HepG2 (cell line): Measurements from ENCODE around the gene PRRT2. TPM values are rescaled to one million over a fixed set of nuclear protein-coding genes. Genes with fewer than 3 reads are reported as not detected.

ENCODE experiments used
- ATAC-seq: fragments of 200-7000 bp; cut with Tn5 transposase; 3 replicates; pipeline ENCODE4 v1.9.1; 2020; ENCODE audit warnings: mild to moderate bottlenecking, moderate library complexity
- BruUV-seq: library from RNA; stranded (reverse); fragments of 400-500 nt; replicated peaks from 2 replicates; lab custom pipeline; 2021; lab: Mats Ljungman, UMichigan
- CTCF ChIA-PET: fragments of 300-600 bp; formaldehyde crosslinking; extraction: SDS; loops from one replicate; lab custom pipeline; 2021; ENCODE audit warnings: low total read pairs, inconsistent platforms, low intra/inter-chr PET ratio; lab: Yijun Ruan, JAX
- POLR2A ChIA-PET: fragments of 350-600 bp; sonication (Branson Sonifier 250); formaldehyde crosslinking; loops from one replicate; lab custom pipeline; 2020; ENCODE audit warnings: antibody characterized with exemption, inconsistent platforms; lab: Yijun Ruan, JAX
- DNase-seq: peaks from one replicate; pipeline ENCODE4 v3.0.0-alpha.2; 2015; ENCODE audit warnings: low spot score
- FAIRE-seq: peaks from 3 replicates; lab custom pipeline; 2011; peaks lifted over from hg19 to GRCh38; lab: Jason Lieb, UNC
- H2AFZ ChIP-seq: one replicate; pipeline ENCODE4 v1.6.1; 2011; ENCODE audit warnings: low read length, inconsistent platforms
- H3K27ac ChIP-seq: fragments of 300-600 bp; 3 replicates; pipeline ENCODE4 v1.8.0; 2011; ENCODE audit warnings: mixed run types, mild to moderate bottlenecking, mixed read lengths, low read length, inconsistent platforms; ENCODE audit not compliant: insufficient read depth; ENCODE audit errors: extremely low read length
- H3K27me3 ChIP-seq, 2 experiments: fragments of 200-600 bp in 1 of 2; 2 replicates in 1 of 2; 3 replicates in 1 of 2; pipeline versions ENCODE4 v1.6.0 to v1.8.0; 2011; ENCODE audit warnings: low read length in 2 of 2, mild to moderate bottlenecking in 2 of 2, moderate library complexity in 2 of 2, inconsistent platforms in 1 of 2; ENCODE audit not compliant: insufficient read depth in 2 of 2, control insufficient read depth in 1 of 2
- H3K36me3 ChIP-seq, 2 experiments: fragments of 200-600 bp in 1 of 2; replicated peaks in 1 of 2; 2 replicates in 1 of 2; 3 replicates in 1 of 2; pipeline versions ENCODE4 v1.5.1 to v1.8.0; 2011; ENCODE audit warnings: low read length in 2 of 2, inconsistent platforms in 1 of 2; ENCODE audit not compliant: insufficient read depth in 2 of 2, control insufficient read depth in 1 of 2
- H3K4me1 ChIP-seq: 2 replicates; pipeline ENCODE4 v1.5.1; 2012; ENCODE audit warnings: low read length, inconsistent platforms; ENCODE audit not compliant: insufficient read depth
- H3K4me2 ChIP-seq: 2 replicates; pipeline ENCODE4 v1.6.0; 2011; ENCODE audit warnings: low read depth, low read length, inconsistent platforms
- H3K4me3 ChIP-seq, 3 experiments: fragments of 200-600 bp in 1 of 3; sonication (generic), shearing (Covaris generic) in 1 of 3; replicated peaks in 1 of 3; 2 replicates each; pipeline ENCODE4 v1.5.1; 2011 to 2016; ENCODE audit warnings: low read length in 3 of 3, inconsistent platforms in 2 of 3, low read depth in 2 of 3, mild to moderate bottlenecking in 2 of 3, control low read depth in 1 of 3, mixed read lengths in 1 of 3; ENCODE audit not compliant: insufficient read depth in 1 of 3
- H3K79me2 ChIP-seq: one replicate; pipeline ENCODE4 v1.6.1; 2011; ENCODE audit warnings: low read length, inconsistent platforms; ENCODE audit not compliant: insufficient read depth
- H3K9ac ChIP-seq: 2 replicates; pipeline ENCODE4 v1.6.0; 2011; ENCODE audit warnings: mild to moderate bottlenecking, low read depth, low read length, inconsistent platforms; ENCODE audit not compliant: insufficient read depth
- H3K9me3 ChIP-seq: 2 replicates; pipeline ENCODE4 v1.5.1; 2012; ENCODE audit warnings: mild to moderate bottlenecking, low read length
- H4K20me1 ChIP-seq: 2 replicates; pipeline ENCODE4 v1.6.0; 2011; ENCODE audit warnings: inconsistent platforms, mild to moderate bottlenecking, low read length, moderate library complexity; ENCODE audit not compliant: insufficient read depth
- DNMT1 ChIP-seq: sonication (generic); formaldehyde crosslinking; IDR thresholded peaks from 2 replicates; pipeline ENCODE4 v1.5.1; 2020; ENCODE audit warnings: mild to moderate bottlenecking, missing genetic modification reagents
- ELF1 ChIP-seq: sonication (generic); formaldehyde crosslinking; IDR thresholded peaks from 2 replicates; pipeline ENCODE4 v1.4.0; 2020; ENCODE audit warnings: missing genetic modification reagents
- FOXJ3 ChIP-seq: sonication (generic); formaldehyde crosslinking; IDR thresholded peaks from 2 replicates; pipeline ENCODE4 v1.4.0; 2020; ENCODE audit warnings: missing genetic modification reagents, mild to moderate bottlenecking, borderline replicate concordance
- IRF9 ChIP-seq: sonication (generic); formaldehyde crosslinking; IDR thresholded peaks from 2 replicates; pipeline ENCODE4 v1.8.0; 2022; ENCODE audit warnings: missing genetic modification reagents, mild to moderate bottlenecking, borderline replicate concordance
- NCOA5 ChIP-seq: sonication (generic); formaldehyde crosslinking; IDR thresholded peaks from 2 replicates; pipeline ENCODE4 v1.4.0; 2020; ENCODE audit warnings: missing genetic modification reagents
- NRL ChIP-seq: sonication (generic); formaldehyde crosslinking; IDR thresholded peaks from 2 replicates; pipeline ENCODE4 v1.5.0; 2020; ENCODE audit warnings: missing genetic modification reagents, mild to moderate bottlenecking, moderate library complexity, borderline replicate concordance
- PAWR ChIP-seq: sonication (generic); formaldehyde crosslinking; IDR thresholded peaks from 2 replicates; pipeline ENCODE4 v1.4.0; 2020; ENCODE audit warnings: missing genetic modification reagents, mild to moderate bottlenecking, borderline replicate concordance
- WIZ ChIP-seq: sonication (generic); formaldehyde crosslinking; IDR thresholded peaks from 2 replicates; pipeline ENCODE4 v1.5.1; 2020; ENCODE audit warnings: mild to moderate bottlenecking, missing genetic modification reagents
- ZFY ChIP-seq: sonication (generic); formaldehyde crosslinking; IDR thresholded peaks from 2 replicates; pipeline ENCODE4 v1.4.0; 2020; ENCODE audit warnings: missing genetic modification reagents
- ZNF737 ChIP-seq: sonication (generic); formaldehyde crosslinking; IDR thresholded peaks from 2 replicates; pipeline ENCODE4 v1.5.0; 2020; ENCODE audit warnings: missing genetic modification reagents, mild to moderate bottlenecking, borderline replicate concordance
- ZSCAN29 ChIP-seq: sonication (generic); formaldehyde crosslinking; conservative IDR thresholded peaks from 2 replicates; pipeline ENCODE4 v1.4.0; 2020; ENCODE audit warnings: mild to moderate bottlenecking, missing genetic modification reagents
- WGBS: methylation state at CpG from one replicate; pipeline ENCODE4 v1.1.6; 2017; ENCODE audit warnings: low lambda C conversion rate; 5-methylcytosine and 5-hydroxymethylcytosine counted together
- in situ Hi-C: cut with HindIII; loops from 2 replicates; pipeline ENCODE4 v1.10.0; 2017; ENCODE audit warnings: low pct_unique_long_range_greater_than_20kb; ENCODE audit not compliant: extremely low pct_ligation_motif_present
- intact Hi-C: fragments of 100-400 bp; cut with micrococcal nuclease; formaldehyde crosslinking; loops from one replicate; pipeline ENCODE4 v1.10.0; 2022; ENCODE audit not compliant: unreplicated experiment
- polyA plus RNA-seq, 8 experiments: library from polyadenylated mRNA; depleted of rRNA in 3 of 8; stranded (reverse) in 7 of 8; unstranded in 1 of 8; fragments of >200 nt; fragmentation: Illumina TruSeq in 4 of 8; extraction: Trizol in 4 of 8; gene quantifications; 2 replicates each; pipeline versions ENCODE4 v1.2.1 to v1.2.3, GENCODE V29; 2011 to 2016; ENCODE audit warnings: low read depth in 4 of 8, missing spikeins in 1 of 8, mixed read lengths in 1 of 8; ENCODE audit not compliant: insufficient read depth in 1 of 8
- total RNA-seq, 5 experiments: library from RNA; depleted of rRNA; stranded (reverse); fragments of >200 nt; fragmentation: Illumina TruSeq; extraction: Trizol; gene quantifications; 2 replicates each; pipeline ENCODE4 v1.2.3, GENCODE V29; 2016; ENCODE audit warnings: low read depth in 1 of 5
- TF ChIP-seq, protein P1 (sequence below): sonication (generic); formaldehyde crosslinking; IDR thresholded peaks from 2 replicates; pipeline ENCODE4 v1.5.0; 2020; ENCODE audit warnings: mild to moderate bottlenecking, missing genetic modification reagents, borderline replicate concordance
- TF ChIP-seq, protein P2 (sequence below), 2 experiments: sonication (generic) in 1 of 2; formaldehyde crosslinking in 1 of 2; IDR thresholded peaks; 2 replicates each; pipeline versions ENCODE4 v1.4.0 to v1.6.1; 2018 to 2020; ENCODE audit warnings: missing genetic modification reagents in 2 of 2, borderline replicate concordance in 1 of 2, low read depth in 1 of 2, mild to moderate bottlenecking in 1 of 2, missing biosample characterization in 1 of 2
- TF ChIP-seq, protein P3 (sequence below): sonication (generic); formaldehyde crosslinking; IDR thresholded peaks from 2 replicates; pipeline ENCODE4 v1.5.0; 2020; ENCODE audit warnings: mild to moderate bottlenecking, missing genetic modification reagents, borderline replicate concordance

PRRT2 gene
- total and polyA plus RNA-seq, 2 of the 13 experiments (the other 11 are each of a cell fraction or from before 2014, with no cell fraction given), result 0.51 to 1.1 TPM

DNA sequence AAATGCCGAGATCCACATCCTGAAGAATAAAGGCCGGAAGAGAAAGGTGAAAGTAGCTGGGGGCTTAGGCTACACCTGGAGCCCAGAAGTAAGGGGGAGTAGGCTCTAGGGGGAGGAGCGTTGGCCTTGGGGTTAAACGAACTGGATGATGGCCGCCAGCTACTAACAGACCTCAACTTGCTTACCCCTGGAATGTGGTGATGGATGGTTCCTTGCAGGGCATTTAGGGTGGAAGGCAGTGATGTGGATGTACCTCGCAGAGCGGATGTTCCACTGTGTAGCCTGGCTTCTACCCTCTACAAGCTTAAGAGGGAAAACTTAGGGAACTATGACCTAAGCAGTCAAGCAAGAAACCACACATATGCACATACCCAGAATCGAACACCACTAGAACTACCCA, 8.0 kb upstream of the PRRT2 start:
- Histone ChIP-seq H3K36me3 (peaks cover 18 to 54% of the 10 kb centered on the region in 2 experiments), H3K4me2 (peak overlapping the region; percentile 95), H3K4me1 (peaks cover 35% of the 10 kb centered on the region), H3K27me3 (no peaks in the 10 kb centered on the region), H3K9me3 (no peaks in the 10 kb centered on the region), H3K79me2 (peaks cover 20% of the 10 kb centered on the region), H2AFZ (no peak overlapping the region), H3K4me3 (peak overlapping the region in 2 of 3 experiments; percentile 77 to 85; a peak in 1 of 6 replicates), H3K27ac (peak overlapping the region; percentile 88), H4K20me1 (peaks cover 11% of the 10 kb centered on the region; the same call in 1 of the 2 replicates), H3K9ac (peak overlapping the region; percentile 88; the same call in 1 of the 2 replicates)
- BruUV-seq, result no TSS peak
- no peak for DNase-seq
- CTCF ChIA-PET, result no interaction called here
- no peak for FAIRE-seq
- in situ Hi-C loops (loop anchor here (25.0 kb wide), 1 partner anchor 858 kb away; the partner anchor contains the start of genes FBRS and PRR14), intact Hi-C loops (no loop called here)
- WGBS, result 92% methylated on average over 8 of the region's 8 CpGs
- POLR2A ChIA-PET, result interaction anchor here (0.7 to 3.8 kb wide), 18 partner anchors 9 to 335 kb away, joined by 3 to 37 read pairs (median 4); partner anchors contain the start of genes ASPHD1, KIF22, MVP and PAGR1
- no peak for ATAC-seq
- TF ChIP-seq NCOA5 (CRISPR knock-in tag) (no peak), ZFY (CRISPR knock-in tag) (no peak), FOXJ3 (CRISPR knock-in tag) (no peak), ELF1 (CRISPR knock-in tag) (no peak), IRF9 (CRISPR knock-in tag) (peak; percentile 20; the same call in 1 of the 2 replicates), NRL (CRISPR knock-in tag) (no peak), ZNF737 (CRISPR knock-in tag) (no peak), PAWR (CRISPR knock-in tag) (no peak), DNMT1 (CRISPR knock-in tag) (0 out of 2 replicates have a peak, but pooled peaks have one; percentile 42), WIZ (CRISPR knock-in tag) (peak; percentile 59; the same call in 1 of the 2 replicates), ZSCAN29 (CRISPR knock-in tag) (no peak)
- TF ChIP-seq, protein P1, sequence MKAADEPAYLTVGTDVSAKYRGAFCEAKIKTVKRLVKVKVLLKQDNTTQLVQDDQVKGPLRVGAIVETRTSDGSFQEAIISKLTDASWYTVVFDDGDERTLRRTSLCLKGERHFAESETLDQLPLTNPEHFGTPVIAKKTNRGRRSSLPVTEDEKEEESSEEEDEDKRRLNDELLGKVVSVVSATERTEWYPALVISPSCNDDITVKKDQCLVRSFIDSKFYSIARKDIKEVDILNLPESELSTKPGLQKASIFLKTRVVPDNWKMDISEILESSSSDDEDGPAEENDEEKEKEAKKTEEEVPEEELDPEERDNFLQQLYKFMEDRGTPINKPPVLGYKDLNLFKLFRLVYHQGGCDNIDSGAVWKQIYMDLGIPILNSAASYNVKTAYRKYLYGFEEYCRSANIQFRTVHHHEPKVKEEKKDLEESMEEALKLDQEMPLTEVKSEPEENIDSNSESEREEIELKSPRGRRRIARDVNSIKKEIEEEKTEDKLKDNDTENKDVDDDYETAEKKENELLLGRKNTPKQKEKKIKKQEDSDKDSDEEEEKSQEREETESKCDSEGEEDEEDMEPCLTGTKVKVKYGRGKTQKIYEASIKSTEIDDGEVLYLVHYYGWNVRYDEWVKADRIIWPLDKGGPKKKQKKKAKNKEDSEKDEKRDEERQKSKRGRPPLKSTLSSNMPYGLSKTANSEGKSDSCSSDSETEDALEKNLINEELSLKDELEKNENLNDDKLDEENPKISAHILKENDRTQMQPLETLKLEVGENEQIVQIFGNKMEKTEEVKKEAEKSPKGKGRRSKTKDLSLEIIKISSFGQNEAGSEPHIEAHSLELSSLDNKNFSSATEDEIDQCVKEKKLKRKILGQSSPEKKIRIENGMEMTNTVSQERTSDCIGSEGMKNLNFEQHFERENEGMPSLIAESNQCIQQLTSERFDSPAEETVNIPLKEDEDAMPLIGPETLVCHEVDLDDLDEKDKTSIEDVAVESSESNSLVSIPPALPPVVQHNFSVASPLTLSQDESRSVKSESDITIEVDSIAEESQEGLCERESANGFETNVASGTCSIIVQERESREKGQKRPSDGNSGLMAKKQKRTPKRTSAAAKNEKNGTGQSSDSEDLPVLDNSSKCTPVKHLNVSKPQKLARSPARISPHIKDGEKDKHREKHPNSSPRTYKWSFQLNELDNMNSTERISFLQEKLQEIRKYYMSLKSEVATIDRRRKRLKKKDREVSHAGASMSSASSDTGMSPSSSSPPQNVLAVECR, result no peak
- TF ChIP-seq, protein P2, sequence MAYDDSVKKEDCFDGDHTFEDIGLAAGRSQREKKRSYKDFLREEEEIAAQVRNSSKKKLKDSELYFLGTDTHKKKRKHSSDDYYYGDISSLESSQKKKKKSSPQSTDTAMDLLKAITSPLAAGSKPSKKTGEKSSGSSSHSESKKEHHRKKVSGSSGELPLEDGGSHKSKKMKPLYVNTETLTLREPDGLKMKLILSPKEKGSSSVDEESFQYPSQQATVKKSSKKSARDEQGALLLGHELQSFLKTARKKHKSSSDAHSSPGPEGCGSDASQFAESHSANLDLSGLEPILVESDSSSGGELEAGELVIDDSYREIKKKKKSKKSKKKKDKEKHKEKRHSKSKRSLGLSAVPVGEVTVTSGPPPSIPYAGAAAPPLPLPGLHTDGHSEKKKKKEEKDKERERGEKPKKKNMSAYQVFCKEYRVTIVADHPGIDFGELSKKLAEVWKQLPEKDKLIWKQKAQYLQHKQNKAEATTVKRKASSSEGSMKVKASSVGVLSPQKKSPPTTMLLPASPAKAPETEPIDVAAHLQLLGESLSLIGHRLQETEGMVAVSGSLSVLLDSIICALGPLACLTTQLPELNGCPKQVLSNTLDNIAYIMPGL (CRISPR knock-in tag; IDR thresholded peaks at IDR 0.05; ENCODE audit: borderline replicate concordance in 1 of 2, low read depth in 1 of 2), result no peak
- TF ChIP-seq, protein P3, sequence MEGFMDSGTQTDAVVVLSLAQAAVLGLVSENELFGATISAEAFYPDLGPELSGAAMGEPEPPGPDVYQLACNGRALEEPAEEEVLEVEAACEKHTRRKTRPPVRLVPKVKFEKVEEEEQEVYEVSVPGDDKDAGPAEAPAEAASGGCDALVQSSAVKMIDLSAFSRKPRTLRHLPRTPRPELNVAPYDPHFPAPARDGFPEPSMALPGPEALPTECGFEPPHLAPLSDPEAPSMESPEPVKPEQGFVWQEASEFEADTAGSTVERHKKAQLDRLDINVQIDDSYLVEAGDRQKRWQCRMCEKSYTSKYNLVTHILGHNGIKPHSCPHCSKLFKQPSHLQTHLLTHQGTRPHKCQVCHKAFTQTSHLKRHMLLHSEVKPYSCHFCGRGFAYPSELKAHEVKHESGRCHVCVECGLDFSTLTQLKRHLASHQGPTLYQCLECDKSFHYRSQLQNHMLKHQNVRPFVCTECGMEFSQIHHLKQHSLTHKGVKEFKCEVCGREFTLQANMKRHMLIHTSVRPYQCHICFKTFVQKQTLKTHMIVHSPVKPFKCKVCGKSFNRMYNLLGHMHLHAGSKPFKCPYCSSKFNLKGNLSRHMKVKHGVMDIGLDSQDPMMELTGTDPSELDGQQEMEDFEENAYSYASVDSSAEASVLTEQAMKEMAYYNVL (CRISPR knock-in tag), result no peak
